HG03045 (cell line): ENCODE data around the gene BSPH1.
"Not testable (repeated sequence)": the region's sequence is repeated elsewhere in the genome, so short reads cannot be mapped to it uniquely, and the experiment has no call there.

Experiments used
- ATAC-seq: cut with Tn5 transposase; IDR thresholded peaks from one replicate; pipeline ENCODE4 v1.9.1; 2021; ENCODE audit warnings: mild to moderate bottlenecking, moderate library complexity; ENCODE audit not compliant: unreplicated experiment

Gene BSPH1

DNA sequence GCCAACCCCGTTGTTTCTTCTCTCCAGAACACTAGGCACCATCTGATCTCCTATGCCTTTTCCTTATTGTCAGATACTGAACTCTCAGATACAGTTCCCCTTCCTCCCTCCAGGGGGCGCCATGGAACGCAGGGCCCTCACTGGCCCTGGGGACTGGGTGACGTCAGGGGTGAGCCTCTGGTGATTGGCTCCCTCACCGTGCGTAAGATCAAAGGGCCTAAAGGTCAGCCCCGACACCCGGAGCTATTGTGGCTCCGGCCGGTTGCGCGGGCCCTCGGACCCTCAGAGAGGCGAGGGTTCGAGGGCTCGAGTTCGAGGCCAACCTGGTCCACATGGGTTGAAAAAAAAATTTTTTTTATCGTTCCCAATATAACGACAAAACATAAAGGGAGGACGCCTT lies 63.4 kb downstream of the BSPH1 start:
- ATAC-seq: not testable (repeated sequence)

DNA sequence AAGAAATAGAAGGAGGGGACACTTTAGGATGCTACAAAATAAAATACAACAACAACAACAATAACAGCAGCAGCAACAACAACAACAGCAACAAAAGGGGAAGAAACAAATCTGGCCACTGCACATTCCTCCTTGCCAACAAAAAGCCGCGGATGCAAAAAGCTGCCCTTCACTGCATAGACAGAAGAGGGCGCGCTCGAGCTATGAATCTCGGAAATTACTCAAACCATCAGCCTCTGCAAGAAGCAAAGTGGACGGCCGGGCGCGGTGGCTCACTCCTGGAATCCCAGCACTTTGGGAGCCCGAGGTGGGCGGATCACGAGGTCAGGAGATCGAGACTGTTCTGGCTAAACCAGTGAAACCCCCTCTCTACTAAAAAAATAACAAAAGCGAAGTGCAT lies 71.9 kb downstream of the BSPH1 start:
- not testable (repeated sequence) for ATAC-seq
